ENCODE measurements around the gene GIPC2. TPM values are rescaled to one million over a fixed set of nuclear protein-coding genes. Genes with fewer than 3 reads are reported as not detected.

Gene GIPC2
- polyA plus RNA-seq, 3 donors, result not detected

GRCh38 chr1:78086697-78087096, 40.9 kb downstream of the GIPC2 start:
- intact Hi-C loops (cut with micrococcal nuclease), result no loop called here
- WGBS (ENCODE audit: insufficient coverage), result no CpG with 5 or more reads among the region's 1 CpG
- H3K79me2 ChIP-seq (ENCODE audit: insufficient read depth, low read length), result no peaks in the 10 kb centered on the region
- no peak for TF ChIP-seq CTCF (IDR thresholded peaks at IDR 0.05)
- H3K4me3 Mint-ChIP-seq, result no peak overlapping the region
- H3K4me3 ChIP-seq (replicated peaks in 1 of 3; ENCODE audit: low read depth in 2 of 3, low read length in 3 of 3), result no peak overlapping the region
- peaks cover 0 to 3% (median 1%) of the 10 kb centered on the region in 3 donors for H3K27me3 Mint-ChIP-seq (ENCODE audit: low read depth in 3 of 3)
- H3K4me1 Mint-ChIP-seq, result no peaks in the 10 kb centered on the region
- no peak overlapping the region for H3K27ac ChIP-seq (ENCODE audit: low read depth in 1 of 2, low read length in 2 of 2)
- peaks cover 14 to 27% (median 19%) of the 10 kb centered on the region in 7 donors for H3K9me3 Mint-ChIP-seq
- H3K27me3 ChIP-seq (ENCODE audit: control insufficient read depth in 2 of 2, insufficient read depth in 2 of 2, low read length in 2 of 2), result no peaks in the 10 kb centered on the region
- no peak overlapping the region for H3K27ac Mint-ChIP-seq
- no peak overlapping the region for H3K9ac ChIP-seq (ENCODE audit: insufficient read depth, low read length, poor library complexity, severe bottlenecking)
- H3K36me3 ChIP-seq (replicated peaks in 1 of 2; ENCODE audit: control insufficient read depth in 1 of 2, insufficient read depth in 2 of 2, low read length in 2 of 2), result no peaks in the 10 kb centered on the region
- H4K20me1 ChIP-seq (ENCODE audit: insufficient read depth, low read length), result no peaks in the 10 kb centered on the region
- no peak for DNase-seq
- H3K36me3 Mint-ChIP-seq, result no peaks in the 10 kb centered on the region
- H3K4me1 ChIP-seq (ENCODE audit: control insufficient read depth in 1 of 2, insufficient read depth in 2 of 2, low read length in 2 of 2), result no peaks in the 10 kb centered on the region
- H3K4me2 ChIP-seq (replicated peaks; ENCODE audit: extremely low read depth, low read length, poor library complexity, severe bottlenecking), result no peak overlapping the region
- H3K9me3 ChIP-seq (replicated peaks in 1 of 2; ENCODE audit: control insufficient read depth in 1 of 2, insufficient read depth in 1 of 2, low read length in 2 of 2), result peaks cover 0 to 13% of the 10 kb centered on the region in 2 donors
- no peak overlapping the region for H2AFZ ChIP-seq (ENCODE audit: insufficient read depth, low read depth, low read length, poor library complexity, severe bottlenecking)

- Histone ChIP-seq H3K27ac (ENCODE audit: low read depth in 1 of 2, low read length in 2 of 2) (no peak overlapping the region), H3K4me2 (replicated peaks; ENCODE audit: extremely low read depth, low read length, poor library complexity, severe bottlenecking) (no peak overlapping the region), H2AFZ (ENCODE audit: insufficient read depth, low read depth, low read length, poor library complexity, severe bottlenecking) (no peak overlapping the region), H3K4me3 (replicated peaks in 1 of 3; ENCODE audit: low read depth in 2 of 3, low read length in 3 of 3) (no peak overlapping the region), H4K20me1 (ENCODE audit: insufficient read depth, low read length) (no peaks in the 10 kb centered on the region), H3K4me1 (ENCODE audit: control insufficient read depth in 1 of 2, insufficient read depth in 2 of 2, low read length in 2 of 2) (no peaks in the 10 kb centered on the region), H3K36me3 (replicated peaks in 1 of 2; ENCODE audit: control insufficient read depth in 1 of 2, insufficient read depth in 2 of 2, low read length in 2 of 2) (no peaks in the 10 kb centered on the region), H3K9me3 (replicated peaks in 1 of 2; ENCODE audit: control insufficient read depth in 1 of 2, insufficient read depth in 1 of 2, low read length in 2 of 2) (peaks cover 0 to 13% of the 10 kb centered on the region in 2 donors), H3K27me3 (ENCODE audit: control insufficient read depth in 2 of 2, insufficient read depth in 2 of 2, low read length in 2 of 2) (no peaks in the 10 kb centered on the region), H3K79me2 (ENCODE audit: insufficient read depth, low read length) (no peaks in the 10 kb centered on the region), H3K9ac (ENCODE audit: insufficient read depth, low read length, poor library complexity, severe bottlenecking) (no peak overlapping the region)
- no peaks in the 10 kb centered on the region for H3K4me1 Mint-ChIP-seq
- no peak for DNase-seq
- intact Hi-C loops (cut with micrococcal nuclease), result no loop called here
- no peak overlapping the region for H3K27ac Mint-ChIP-seq
- H3K27me3 Mint-ChIP-seq (ENCODE audit: low read depth in 3 of 3), result peaks cover 0 to 3% (median 1%) of the 10 kb centered on the region in 3 donors
- no peak overlapping the region for H3K4me3 Mint-ChIP-seq
- peaks cover 15 to 27% (median 19%) of the 10 kb centered on the region in 7 donors for H3K9me3 Mint-ChIP-seq
- no CpG with 5 or more reads among the region's 2 CpGs for WGBS (ENCODE audit: insufficient coverage)
- no peaks in the 10 kb centered on the region for H3K36me3 Mint-ChIP-seq
- TF ChIP-seq CTCF (IDR thresholded peaks at IDR 0.05), result no peak
These were observed 42.2 kb downstream of the GIPC2 start for GRCh38 chr1:78088015-78088414.
